ENCODE measurements around the gene CHN2.

The CHN2 gene

GRCh38 chr7:29412912-29413311 lies 218.3 kb downstream of the CHN2 start:
- TF ChIP-seq, protein P1, sequence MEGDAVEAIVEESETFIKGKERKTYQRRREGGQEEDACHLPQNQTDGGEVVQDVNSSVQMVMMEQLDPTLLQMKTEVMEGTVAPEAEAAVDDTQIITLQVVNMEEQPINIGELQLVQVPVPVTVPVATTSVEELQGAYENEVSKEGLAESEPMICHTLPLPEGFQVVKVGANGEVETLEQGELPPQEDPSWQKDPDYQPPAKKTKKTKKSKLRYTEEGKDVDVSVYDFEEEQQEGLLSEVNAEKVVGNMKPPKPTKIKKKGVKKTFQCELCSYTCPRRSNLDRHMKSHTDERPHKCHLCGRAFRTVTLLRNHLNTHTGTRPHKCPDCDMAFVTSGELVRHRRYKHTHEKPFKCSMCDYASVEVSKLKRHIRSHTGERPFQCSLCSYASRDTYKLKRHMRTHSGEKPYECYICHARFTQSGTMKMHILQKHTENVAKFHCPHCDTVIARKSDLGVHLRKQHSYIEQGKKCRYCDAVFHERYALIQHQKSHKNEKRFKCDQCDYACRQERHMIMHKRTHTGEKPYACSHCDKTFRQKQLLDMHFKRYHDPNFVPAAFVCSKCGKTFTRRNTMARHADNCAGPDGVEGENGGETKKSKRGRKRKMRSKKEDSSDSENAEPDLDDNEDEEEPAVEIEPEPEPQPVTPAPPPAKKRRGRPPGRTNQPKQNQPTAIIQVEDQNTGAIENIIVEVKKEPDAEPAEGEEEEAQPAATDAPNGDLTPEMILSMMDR (IDR thresholded peaks at IDR 0.05) = no peak

DNA sequence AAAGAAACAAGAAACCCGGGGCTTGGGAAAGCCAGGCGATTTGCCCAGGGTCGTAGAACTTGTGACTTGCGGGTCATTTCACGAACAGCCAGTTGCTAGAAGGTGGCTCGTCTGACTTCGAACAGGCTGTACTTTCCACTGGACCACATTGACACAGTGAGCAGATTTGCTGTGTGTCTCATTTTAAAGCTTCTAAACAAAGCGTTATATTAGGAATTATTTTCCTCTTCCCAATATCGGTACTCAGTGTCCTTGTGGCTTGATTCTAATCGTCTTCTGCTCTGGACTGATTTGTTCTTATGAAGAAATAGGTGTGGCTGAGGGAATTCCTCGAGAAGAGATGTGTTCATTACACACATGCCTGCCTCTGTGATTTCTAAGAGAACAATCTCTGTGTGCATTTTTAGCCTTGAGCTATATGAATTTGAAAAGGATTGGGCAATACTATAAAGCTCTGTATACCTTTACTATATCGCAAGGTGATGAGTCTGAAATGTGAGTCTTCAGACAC lies 219.1 kb downstream of the CHN2 start:
- TF ChIP-seq, protein P1 (IDR thresholded peaks at IDR 0.05) = no peak

- TF ChIP-seq, protein P1 (IDR thresholded peaks at IDR 0.05) = no peak
Measured at GRCh38 chr7:29414216-29414615, 219.6 kb downstream of the CHN2 start.

GRCh38 chr7:29415215-29415614 lies 220.6 kb downstream of the CHN2 start:
- TF ChIP-seq, protein P1 (IDR thresholded peaks at IDR 0.05) = no peak

DNA sequence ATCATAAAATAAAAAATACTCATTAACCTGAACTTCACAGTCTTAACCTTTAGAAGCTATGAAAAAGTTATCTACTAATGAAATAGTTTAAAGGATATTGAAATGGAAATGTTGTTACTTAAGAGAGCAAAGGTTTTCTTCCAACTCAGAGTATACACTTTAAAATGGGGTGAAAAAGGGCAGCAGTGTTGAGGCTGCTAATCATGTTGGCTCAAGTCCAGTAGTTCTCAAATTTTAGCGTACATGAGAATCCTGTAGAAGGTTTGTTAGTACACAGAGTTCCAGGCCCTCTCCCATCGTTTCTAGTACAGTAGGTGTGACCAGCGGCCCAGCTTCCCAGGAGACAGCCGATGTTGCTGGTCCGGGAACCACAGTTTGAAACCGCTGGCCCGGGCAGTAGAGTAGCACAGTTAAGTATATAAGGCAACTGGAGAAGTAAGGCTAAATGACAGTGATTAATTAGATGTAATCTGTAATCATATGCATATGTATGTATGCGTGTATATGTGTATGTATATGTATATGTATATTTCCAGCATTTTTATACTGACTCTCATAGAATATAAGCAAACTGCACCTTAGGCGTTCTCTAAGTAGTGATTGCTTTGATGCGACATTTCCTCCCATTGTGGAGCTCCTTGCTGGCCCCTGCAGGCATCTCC lies 221.8 kb downstream of the CHN2 start:
- TF ChIP-seq, protein P1 (IDR thresholded peaks at IDR 0.05) = no peak

DNA sequence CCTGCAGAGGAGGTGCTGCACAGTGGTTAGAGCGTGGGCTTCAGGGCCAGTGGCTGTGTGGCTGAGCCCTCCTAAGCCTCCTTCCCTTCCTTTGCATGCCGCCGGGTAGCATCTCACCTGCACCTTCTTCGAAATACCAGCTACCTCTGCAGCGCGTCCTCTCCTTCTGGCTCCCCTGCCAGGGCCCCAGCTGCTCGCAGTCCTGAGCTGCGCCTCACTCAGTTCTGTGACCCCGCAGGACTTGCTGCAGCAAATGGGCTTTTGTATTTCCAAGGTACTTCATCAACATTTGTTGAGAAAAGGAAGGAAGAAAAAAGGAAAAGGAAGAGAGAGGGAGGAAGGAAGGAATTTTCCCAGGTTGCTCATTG lies 222.3 kb downstream of the CHN2 start:
- TF ChIP-seq, protein P1 (IDR thresholded peaks at IDR 0.05) = no peak

DNA sequence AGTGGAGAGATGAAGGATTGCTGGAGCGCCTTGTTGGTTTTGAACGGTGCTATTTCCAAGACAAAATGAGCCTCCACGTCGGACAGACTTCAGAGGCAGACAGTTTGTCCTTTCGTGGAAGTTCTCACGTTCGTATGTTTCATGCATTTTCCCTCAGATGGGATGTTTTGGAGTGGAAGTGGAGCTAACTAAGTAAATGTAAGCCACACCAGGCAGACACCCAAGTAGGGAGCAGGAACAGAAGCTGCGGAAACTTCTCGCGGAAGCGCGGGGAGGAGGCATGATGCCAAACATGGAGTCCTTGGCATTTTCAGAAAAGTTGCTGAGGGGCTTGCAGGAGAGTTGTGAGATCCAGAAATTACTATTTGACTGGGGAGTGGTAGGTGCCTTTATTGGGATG lies 223.5 kb downstream of the CHN2 start:
- TF ChIP-seq, protein P1 (IDR thresholded peaks at IDR 0.05) = no peak

DNA sequence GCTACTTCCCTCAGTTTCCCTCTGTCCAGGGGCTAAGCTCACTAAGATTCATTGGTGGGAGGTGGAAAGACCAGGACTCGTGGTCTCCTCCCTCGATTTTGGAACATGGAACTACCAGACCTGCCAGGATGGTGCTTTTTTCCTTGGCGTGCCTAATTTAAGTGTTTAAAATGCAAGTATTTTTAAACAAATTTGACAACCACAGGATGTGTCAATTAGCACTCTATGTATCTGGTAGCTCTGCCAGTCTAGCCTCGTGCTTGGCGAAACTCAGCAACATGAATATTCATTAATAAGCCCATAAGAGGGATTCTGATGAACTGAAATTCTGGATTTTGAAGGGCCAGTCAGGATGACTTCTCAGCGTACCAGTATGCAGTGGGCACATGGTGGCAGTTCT lies 224.1 kb downstream of the CHN2 start:
- TF ChIP-seq, protein P1 (IDR thresholded peaks at IDR 0.05) = no peak
